Measurements from ENCODE around the gene KLHL40. TPM values are rescaled to one million over a fixed set of nuclear protein-coding genes. Genes with fewer than 3 reads are reported as not detected.

The KLHL40 gene
- total RNA-seq, 4 donors from 2014 or later, result 0.27 TPM; not detected in 3

- in situ Hi-C loops (cut with MboI; ENCODE audit: low pct_ligation_motif_present in 1 of 4, low pct_unique_long_range_greater_than_20kb in 1 of 4, low sequenced_read_pairs in 3 of 4), result no loop called here
- Histone ChIP-seq H3K9me3 (no peaks in the 10 kb centered on the region), H3K36me3 (no peaks in the 10 kb centered on the region), H3K4me1 (peaks cover 0 to 5% (median 0%) of the 10 kb centered on the region in 4 donors), H3K27me3 (no peaks in the 10 kb centered on the region), H3K27ac (no peak overlapping the region), H3K4me3 (no peak overlapping the region)
- intact Hi-C loops (cut with DNase I; ENCODE audit: low total_unique reads), result no loop called here
- WGBS, 2 donors (ENCODE audit: low coverage in 1 of 2), result 81 to 90% methylated on average over 3 to 6 of the region's 6 CpGs
- TF ChIP-seq POLR2A (IDR thresholded peaks at IDR 0.05) (no peak), EP300 (IDR thresholded peaks at IDR 0.05; ENCODE audit: low read depth) (no peak), CTCF (IDR thresholded peaks at IDR 0.05) (no peak), POLR2AphosphoS5 (IDR thresholded peaks at IDR 0.05) (no peak)
- DNase-seq, result no peak
Measured at GRCh38 chr3:42729404-42730145, 44.2 kb downstream of the KLHL40 start.

DNA sequence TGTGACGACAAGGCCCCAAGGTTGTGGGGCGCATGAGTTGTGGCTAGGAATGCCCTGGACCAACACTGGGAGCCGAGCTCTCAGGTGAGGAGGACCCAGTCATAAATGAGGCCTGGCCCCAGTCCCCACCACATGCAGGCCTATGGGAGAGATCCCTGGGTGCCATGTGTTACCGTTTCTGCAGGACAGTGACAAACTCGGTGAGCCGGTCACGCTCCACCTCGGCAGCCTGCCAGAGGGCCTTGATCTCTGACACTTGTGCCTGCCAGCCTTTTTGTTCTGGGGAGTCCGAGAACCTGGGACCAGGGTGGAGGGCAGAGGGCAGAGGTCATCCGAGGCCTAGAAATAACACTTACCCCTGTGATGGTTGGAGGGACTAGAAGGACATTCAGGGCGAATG lies 45.0 kb downstream of the KLHL40 start:
- no peaks in the 10 kb centered on the region for H3K27me3 ChIP-seq
- no peak for TF ChIP-seq POLR2A (IDR thresholded peaks at IDR 0.05)
- no peak for TF ChIP-seq POLR2AphosphoS5 (IDR thresholded peaks at IDR 0.05)
- no peak for TF ChIP-seq EP300 (IDR thresholded peaks at IDR 0.05; ENCODE audit: low read depth)
- no peak for TF ChIP-seq CTCF (IDR thresholded peaks at IDR 0.05)
- intact Hi-C loops (cut with DNase I; ENCODE audit: low total_unique reads) (no loop called here), in situ Hi-C loops (cut with MboI; ENCODE audit: low pct_ligation_motif_present in 1 of 4, low pct_unique_long_range_greater_than_20kb in 1 of 4, low sequenced_read_pairs in 3 of 4) (no loop called here)
- 86 to 89% methylated on average over 2 to 11 of the region's 11 CpGs for WGBS, 2 donors (ENCODE audit: low coverage in 1 of 2)
- H3K4me1 ChIP-seq, result peaks cover 0 to 5% (median 0%) of the 10 kb centered on the region in 4 donors
- DNase-seq, result no peak
- H3K27ac ChIP-seq, result no peak overlapping the region
- H3K36me3 ChIP-seq, result no peaks in the 10 kb centered on the region
- no peaks in the 10 kb centered on the region for H3K9me3 ChIP-seq
- no peak overlapping the region for H3K4me3 ChIP-seq

- intact Hi-C loops (cut with DNase I; ENCODE audit: low total_unique reads) (no loop called here), in situ Hi-C loops (cut with MboI; ENCODE audit: low pct_ligation_motif_present in 1 of 4, low pct_unique_long_range_greater_than_20kb in 1 of 4, low sequenced_read_pairs in 3 of 4) (no loop called here)
- no peaks in the 10 kb centered on the region for H3K27me3 ChIP-seq
- 82% methylated on average over 3 of the region's 3 CpGs; no CpG with 5 or more reads in 1 of the 2 donors for WGBS, 2 donors (ENCODE audit: low coverage in 1 of 2)
- peaks cover 0 to 5% (median 0%) of the 10 kb centered on the region in 4 donors for H3K4me1 ChIP-seq
- no peak overlapping the region for H3K4me3 ChIP-seq
- DNase-seq, result no peak
- H3K27ac ChIP-seq, result no peak overlapping the region
- no peaks in the 10 kb centered on the region for H3K9me3 ChIP-seq
- no peaks in the 10 kb centered on the region for H3K36me3 ChIP-seq
- TF ChIP-seq POLR2AphosphoS5 (IDR thresholded peaks at IDR 0.05) (no peak), EP300 (IDR thresholded peaks at IDR 0.05; ENCODE audit: low read depth) (no peak), POLR2A (IDR thresholded peaks at IDR 0.05) (no peak), CTCF (IDR thresholded peaks at IDR 0.05) (no peak)
Measured at GRCh38 chr3:42730706-42731420, 45.5 kb downstream of the KLHL40 start.

DNA sequence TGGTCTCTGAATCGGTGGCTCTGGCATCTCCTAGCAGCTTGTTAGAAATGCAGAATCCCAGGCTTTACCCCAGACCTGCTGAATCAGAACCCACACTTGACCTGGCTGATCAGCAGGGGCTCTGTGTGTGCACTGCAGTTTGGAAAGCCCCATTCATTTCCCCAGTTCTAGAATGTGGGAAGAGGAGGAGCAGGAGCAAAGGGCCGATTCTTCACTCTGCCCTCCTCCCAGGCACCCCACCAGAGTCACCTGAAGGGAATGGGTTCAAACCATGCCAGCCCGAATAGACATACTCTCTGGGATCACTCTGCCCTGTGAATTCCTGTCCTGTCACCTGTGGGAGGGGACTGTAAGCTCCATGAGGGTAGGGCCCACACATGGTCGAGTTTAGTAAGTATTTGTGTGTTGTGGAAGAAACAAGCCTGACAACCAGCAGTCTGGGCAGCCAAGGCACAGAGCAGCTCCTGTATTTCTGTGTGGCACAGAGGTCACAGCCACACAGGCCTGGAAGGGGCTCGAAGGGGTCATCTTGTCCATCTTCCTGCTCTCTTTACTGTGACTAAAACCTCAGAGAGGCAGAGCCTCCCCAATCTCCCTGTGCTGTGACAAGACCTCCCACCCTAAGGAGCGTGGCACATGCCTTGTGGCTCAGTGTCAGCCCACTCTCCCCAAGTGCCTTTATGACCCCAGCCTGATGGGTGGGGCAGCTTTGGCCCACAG lies 46.3 kb downstream of the KLHL40 start:
- TF ChIP-seq POLR2AphosphoS5 (IDR thresholded peaks at IDR 0.05) (no peak), EP300 (IDR thresholded peaks at IDR 0.05; ENCODE audit: low read depth) (no peak), POLR2A (IDR thresholded peaks at IDR 0.05) (no peak), CTCF (IDR thresholded peaks at IDR 0.05) (no peak)
- Histone ChIP-seq H3K27me3 (no peaks in the 10 kb centered on the region), H3K4me3 (no peak overlapping the region), H3K9me3 (no peaks in the 10 kb centered on the region), H3K27ac (no peak overlapping the region), H3K4me1 (peaks cover 0 to 5% (median 0%) of the 10 kb centered on the region in 4 donors), H3K36me3 (no peaks in the 10 kb centered on the region)
- 70% methylated on average over 6 of the region's 6 CpGs; no CpG with 5 or more reads in 1 of the 2 donors for WGBS, 2 donors (ENCODE audit: low coverage in 1 of 2)
- intact Hi-C loops (cut with DNase I; ENCODE audit: low total_unique reads), result no loop called here
- in situ Hi-C loops (cut with MboI; ENCODE audit: low pct_ligation_motif_present in 1 of 4, low pct_unique_long_range_greater_than_20kb in 1 of 4, low sequenced_read_pairs in 3 of 4), result no loop called here
- no peak for DNase-seq
